K562 (cell line): Measurements from ENCODE around the gene CALML6. TPM values are rescaled to one million over a fixed set of nuclear protein-coding genes. Genes with fewer than 3 reads are reported as not detected.
A peak's percentile ranks its signal among the peaks of the same experiment; 100 is the strongest.

ENCODE experiments used
- CC2D1A ChIP-seq: fragments of 450-650 bp; IDR thresholded peaks from 2 replicates; pipeline ENCODE4 v1.6.1; 2017; ENCODE audit warnings: mild to moderate bottlenecking
- HDAC8 ChIP-seq: fragments of 450-650 bp; IDR thresholded peaks from 2 replicates; pipeline ENCODE4 v1.6.1; 2016; ENCODE audit warnings: mild to moderate bottlenecking, missing genetic modification characterization, moderate library complexity, missing compliant biosample characterization
- L3MBTL2 ChIP-seq: fragments of 450-650 bp; IDR thresholded peaks from 2 replicates; pipeline ENCODE4 v1.6.1; 2016; ENCODE audit warnings: mild to moderate bottlenecking, moderate library complexity
- MAZ ChIP-seq, 2 experiments: fragments of 450-650 bp in 1 of 2; sonication (generic) in 1 of 2; formaldehyde crosslinking; IDR thresholded peaks in 1 of 2; conservative IDR thresholded peaks in 1 of 2; 2 replicates each; pipeline versions ENCODE4 v1.4.0 to v1.5.0; 2020; ENCODE audit warnings: mild to moderate bottlenecking in 1 of 2, missing genetic modification reagents in 1 of 2
- MYC ChIP-seq, 2 experiments: fragments of 250-450 bp in 1 of 2; sonication (Bioruptor Pico) in 1 of 2; IDR thresholded peaks; 2 replicates each; pipeline versions ENCODE4 v1.5.1 to v1.6.1; 2012 to 2021; ENCODE audit warnings: low read depth in 2 of 2, borderline replicate concordance in 1 of 2, improper control_type of control experiment in 1 of 2, low read length in 1 of 2, mild to moderate bottlenecking in 1 of 2, moderate library complexity in 1 of 2
- POLR2G ChIP-seq: fragments of 200-400 bp; formaldehyde crosslinking; IDR thresholded peaks from 2 replicates; pipeline ENCODE4 v1.6.1; 2017; ENCODE audit warnings: low read depth, mild to moderate bottlenecking, antibody characterized with exemption, low read length, moderate library complexity
- TARDBP ChIP-seq: fragments of 450-650 bp; IDR thresholded peaks from 2 replicates; pipeline ENCODE4 v1.6.1; 2016
- ZBTB2 ChIP-seq: fragments of 450-650 bp; IDR thresholded peaks from 2 replicates; pipeline ENCODE4 v1.6.1; 2016; ENCODE audit warnings: antibody characterized with exemption
- ZNF507 ChIP-seq: conservative IDR thresholded peaks from 2 replicates; pipeline ENCODE4 v1.6.1; 2017; ENCODE audit warnings: missing genetic modification characterization, missing compliant biosample characterization
- ZNF586 ChIP-seq: fragments of 450-650 bp; formaldehyde crosslinking; conservative IDR thresholded peaks from 2 replicates; pipeline ENCODE4 v1.4.0; 2020; ENCODE audit warnings: mild to moderate bottlenecking, moderate library complexity
- ZNF589 ChIP-seq: fragments of 200-800 bp; sonication (Bioruptor generic); IDR thresholded peaks from 2 replicates; pipeline ENCODE4 v1.6.1; 2016; ENCODE audit warnings: low read depth, missing genetic modification characterization, missing compliant biosample characterization
- polyA plus RNA-seq, 8 experiments: library from polyadenylated mRNA; depleted of rRNA in 4 of 8; stranded (reverse) in 5 of 8; unstranded in 3 of 8; fragments of >200 nt; fragmentation: Nextera tagmentation in 2 of 8; fragmentation: Illumina TruSeq in 1 of 8; extraction: Ambion mirVana in 2 of 8; extraction: Trizol in 1 of 8; gene quantifications; 2 replicates each; pipeline versions ENCODE4 v1.2.1 to v1.2.3, GENCODE V29; 2011 to 2014; ENCODE audit warnings: inconsistent platforms in 1 of 8, missing spikeins in 1 of 8
- total RNA-seq, 7 experiments: library from RNA; depleted of rRNA in 6 of 7; stranded (reverse); fragments of >200 nt in 6 of 7; fragmentation: Illumina TruSeq in 2 of 7; extraction: Trizol in 2 of 7; gene quantifications; 2 replicates each; pipeline versions ENCODE4 v1.2.1 to v1.2.3, GENCODE V29; 2011 to 2021; ENCODE audit warnings: low replicate concordance in 1 of 7
- TF ChIP-seq, protein P1 (sequence below): fragments of 450-650 bp; IDR thresholded peaks from 2 replicates; pipeline ENCODE4 v1.6.1; 2016; ENCODE audit warnings: mild to moderate bottlenecking, moderate library complexity
- TF ChIP-seq, protein P2 (sequence below): conservative IDR thresholded peaks from 2 replicates; pipeline ENCODE4 v1.6.1; 2011; ENCODE audit warnings: low read depth, mild to moderate bottlenecking, low read length; ENCODE audit not compliant: control insufficient read depth

CALML6 gene
- total and polyA plus RNA-seq, 9 of the 15 experiments (the other 6 are each of a cell fraction or from before 2014, with no cell fraction given), result 0.14 TPM; not detected in 8

DNA sequence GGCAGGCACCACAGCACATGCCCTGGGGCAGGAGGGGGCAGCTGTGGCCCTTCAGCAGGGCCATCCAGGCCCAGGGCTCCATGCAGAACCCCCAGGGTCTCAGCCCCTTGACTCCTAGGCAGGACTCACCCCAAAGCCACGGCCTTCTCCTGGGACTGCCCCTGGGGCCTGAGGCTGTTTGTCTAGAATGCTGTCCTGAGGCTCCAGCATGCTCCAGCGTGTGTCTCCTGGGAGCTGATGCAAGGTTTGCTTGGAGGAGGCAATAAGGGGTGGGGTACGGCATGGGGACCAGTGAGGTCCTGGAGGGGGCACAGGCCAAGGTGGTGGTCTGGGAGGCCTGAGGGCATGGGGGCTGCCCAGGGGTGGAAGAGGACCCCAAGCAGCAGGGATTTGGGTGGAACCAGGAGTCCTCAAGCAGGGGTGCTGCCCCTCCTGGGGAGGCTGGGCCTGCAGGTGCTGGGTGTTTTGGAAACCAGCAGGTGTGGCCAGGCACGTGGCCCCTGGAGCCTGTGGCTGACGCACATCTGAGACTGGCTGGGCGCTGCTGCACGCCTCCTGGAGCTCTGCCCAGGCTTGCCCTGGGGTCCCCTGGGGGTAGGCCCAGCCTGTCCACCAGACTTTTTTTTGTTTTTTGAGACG lies 7.8 kb upstream of the CALML6 start (continued):
- peak in 1 of 2 experiments; percentile 56; a peak in 2 of 4 replicates for TF ChIP-seq MAZ (CRISPR knock-in tag; conservative IDR thresholded peaks at IDR 0.05 in 1 of 2, IDR thresholded peaks at IDR 0.05 in 1 of 2)
- TF ChIP-seq, protein P1, sequence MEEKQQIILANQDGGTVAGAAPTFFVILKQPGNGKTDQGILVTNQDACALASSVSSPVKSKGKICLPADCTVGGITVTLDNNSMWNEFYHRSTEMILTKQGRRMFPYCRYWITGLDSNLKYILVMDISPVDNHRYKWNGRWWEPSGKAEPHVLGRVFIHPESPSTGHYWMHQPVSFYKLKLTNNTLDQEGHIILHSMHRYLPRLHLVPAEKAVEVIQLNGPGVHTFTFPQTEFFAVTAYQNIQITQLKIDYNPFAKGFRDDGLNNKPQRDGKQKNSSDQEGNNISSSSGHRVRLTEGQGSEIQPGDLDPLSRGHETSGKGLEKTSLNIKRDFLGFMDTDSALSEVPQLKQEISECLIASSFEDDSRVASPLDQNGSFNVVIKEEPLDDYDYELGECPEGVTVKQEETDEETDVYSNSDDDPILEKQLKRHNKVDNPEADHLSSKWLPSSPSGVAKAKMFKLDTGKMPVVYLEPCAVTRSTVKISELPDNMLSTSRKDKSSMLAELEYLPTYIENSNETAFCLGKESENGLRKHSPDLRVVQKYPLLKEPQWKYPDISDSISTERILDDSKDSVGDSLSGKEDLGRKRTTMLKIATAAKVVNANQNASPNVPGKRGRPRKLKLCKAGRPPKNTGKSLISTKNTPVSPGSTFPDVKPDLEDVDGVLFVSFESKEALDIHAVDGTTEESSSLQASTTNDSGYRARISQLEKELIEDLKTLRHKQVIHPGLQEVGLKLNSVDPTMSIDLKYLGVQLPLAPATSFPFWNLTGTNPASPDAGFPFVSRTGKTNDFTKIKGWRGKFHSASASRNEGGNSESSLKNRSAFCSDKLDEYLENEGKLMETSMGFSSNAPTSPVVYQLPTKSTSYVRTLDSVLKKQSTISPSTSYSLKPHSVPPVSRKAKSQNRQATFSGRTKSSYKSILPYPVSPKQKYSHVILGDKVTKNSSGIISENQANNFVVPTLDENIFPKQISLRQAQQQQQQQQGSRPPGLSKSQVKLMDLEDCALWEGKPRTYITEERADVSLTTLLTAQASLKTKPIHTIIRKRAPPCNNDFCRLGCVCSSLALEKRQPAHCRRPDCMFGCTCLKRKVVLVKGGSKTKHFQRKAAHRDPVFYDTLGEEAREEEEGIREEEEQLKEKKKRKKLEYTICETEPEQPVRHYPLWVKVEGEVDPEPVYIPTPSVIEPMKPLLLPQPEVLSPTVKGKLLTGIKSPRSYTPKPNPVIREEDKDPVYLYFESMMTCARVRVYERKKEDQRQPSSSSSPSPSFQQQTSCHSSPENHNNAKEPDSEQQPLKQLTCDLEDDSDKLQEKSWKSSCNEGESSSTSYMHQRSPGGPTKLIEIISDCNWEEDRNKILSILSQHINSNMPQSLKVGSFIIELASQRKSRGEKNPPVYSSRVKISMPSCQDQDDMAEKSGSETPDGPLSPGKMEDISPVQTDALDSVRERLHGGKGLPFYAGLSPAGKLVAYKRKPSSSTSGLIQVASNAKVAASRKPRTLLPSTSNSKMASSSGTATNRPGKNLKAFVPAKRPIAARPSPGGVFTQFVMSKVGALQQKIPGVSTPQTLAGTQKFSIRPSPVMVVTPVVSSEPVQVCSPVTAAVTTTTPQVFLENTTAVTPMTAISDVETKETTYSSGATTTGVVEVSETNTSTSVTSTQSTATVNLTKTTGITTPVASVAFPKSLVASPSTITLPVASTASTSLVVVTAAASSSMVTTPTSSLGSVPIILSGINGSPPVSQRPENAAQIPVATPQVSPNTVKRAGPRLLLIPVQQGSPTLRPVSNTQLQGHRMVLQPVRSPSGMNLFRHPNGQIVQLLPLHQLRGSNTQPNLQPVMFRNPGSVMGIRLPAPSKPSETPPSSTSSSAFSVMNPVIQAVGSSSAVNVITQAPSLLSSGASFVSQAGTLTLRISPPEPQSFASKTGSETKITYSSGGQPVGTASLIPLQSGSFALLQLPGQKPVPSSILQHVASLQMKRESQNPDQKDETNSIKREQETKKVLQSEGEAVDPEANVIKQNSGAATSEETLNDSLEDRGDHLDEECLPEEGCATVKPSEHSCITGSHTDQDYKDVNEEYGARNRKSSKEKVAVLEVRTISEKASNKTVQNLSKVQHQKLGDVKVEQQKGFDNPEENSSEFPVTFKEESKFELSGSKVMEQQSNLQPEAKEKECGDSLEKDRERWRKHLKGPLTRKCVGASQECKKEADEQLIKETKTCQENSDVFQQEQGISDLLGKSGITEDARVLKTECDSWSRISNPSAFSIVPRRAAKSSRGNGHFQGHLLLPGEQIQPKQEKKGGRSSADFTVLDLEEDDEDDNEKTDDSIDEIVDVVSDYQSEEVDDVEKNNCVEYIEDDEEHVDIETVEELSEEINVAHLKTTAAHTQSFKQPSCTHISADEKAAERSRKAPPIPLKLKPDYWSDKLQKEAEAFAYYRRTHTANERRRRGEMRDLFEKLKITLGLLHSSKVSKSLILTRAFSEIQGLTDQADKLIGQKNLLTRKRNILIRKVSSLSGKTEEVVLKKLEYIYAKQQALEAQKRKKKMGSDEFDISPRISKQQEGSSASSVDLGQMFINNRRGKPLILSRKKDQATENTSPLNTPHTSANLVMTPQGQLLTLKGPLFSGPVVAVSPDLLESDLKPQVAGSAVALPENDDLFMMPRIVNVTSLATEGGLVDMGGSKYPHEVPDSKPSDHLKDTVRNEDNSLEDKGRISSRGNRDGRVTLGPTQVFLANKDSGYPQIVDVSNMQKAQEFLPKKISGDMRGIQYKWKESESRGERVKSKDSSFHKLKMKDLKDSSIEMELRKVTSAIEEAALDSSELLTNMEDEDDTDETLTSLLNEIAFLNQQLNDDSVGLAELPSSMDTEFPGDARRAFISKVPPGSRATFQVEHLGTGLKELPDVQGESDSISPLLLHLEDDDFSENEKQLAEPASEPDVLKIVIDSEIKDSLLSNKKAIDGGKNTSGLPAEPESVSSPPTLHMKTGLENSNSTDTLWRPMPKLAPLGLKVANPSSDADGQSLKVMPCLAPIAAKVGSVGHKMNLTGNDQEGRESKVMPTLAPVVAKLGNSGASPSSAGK, result peak; percentile 89
- TF ChIP-seq MYC (IDR thresholded peaks at IDR 0.05; ENCODE audit: low read depth, low read length), result peak; percentile 93
- no peak; the same call in 1 of the 2 replicates for TF ChIP-seq MYC (CRISPR knock-in tag; IDR thresholded peaks at IDR 0.05; ENCODE audit: borderline replicate concordance, low read depth)
- TF ChIP-seq HDAC8 (tag), result peak; percentile 53; the same call in 1 of the 2 replicates
- TF ChIP-seq ZNF507 (tag), result peak; percentile 18; the same call in 1 of the 2 replicates
- 0 out of 2 replicates have a peak, but pooled peaks have one; percentile 28 for TF ChIP-seq ZNF586 (CRISPR knock-in tag)
- TF ChIP-seq L3MBTL2, result peak; percentile 94
- TF ChIP-seq, protein P2, sequence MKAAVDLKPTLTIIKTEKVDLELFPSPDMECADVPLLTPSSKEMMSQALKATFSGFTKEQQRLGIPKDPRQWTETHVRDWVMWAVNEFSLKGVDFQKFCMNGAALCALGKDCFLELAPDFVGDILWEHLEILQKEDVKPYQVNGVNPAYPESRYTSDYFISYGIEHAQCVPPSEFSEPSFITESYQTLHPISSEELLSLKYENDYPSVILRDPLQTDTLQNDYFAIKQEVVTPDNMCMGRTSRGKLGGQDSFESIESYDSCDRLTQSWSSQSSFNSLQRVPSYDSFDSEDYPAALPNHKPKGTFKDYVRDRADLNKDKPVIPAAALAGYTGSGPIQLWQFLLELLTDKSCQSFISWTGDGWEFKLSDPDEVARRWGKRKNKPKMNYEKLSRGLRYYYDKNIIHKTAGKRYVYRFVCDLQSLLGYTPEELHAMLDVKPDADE, result no peak
- TF ChIP-seq POLR2G, result peak; percentile 77
- no peak for TF ChIP-seq ZBTB2
- TF ChIP-seq ZNF589, result peak; percentile 64; the same call in 1 of the 2 replicates
- TF ChIP-seq CC2D1A, result no peak
- TF ChIP-seq TARDBP, result no peak
